ENCODE data around the gene LRRN3.
"Not testable (repeated sequence)": the region's sequence is repeated elsewhere in the genome, so short reads cannot be mapped to it uniquely, and the experiment has no call there.

Gene LRRN3

GRCh38 chr7:111090846-111091245 is at the start of gene LRRN3:
Gene LRRN3, plus strand, starts transcription at chr7:111091127. Its CDS starts 31,646 bp downstream, at chr7:111122773.
- DNase-seq: peak; percentile 87

GRCh38 chr7:111041577-111041976 is 49.4 kb upstream of the LRRN3 start:
- no peak for DNase-seq

GRCh38 chr7:111042842-111043241 is 48.1 kb upstream of the LRRN3 start:
- no peak for DNase-seq

DNA sequence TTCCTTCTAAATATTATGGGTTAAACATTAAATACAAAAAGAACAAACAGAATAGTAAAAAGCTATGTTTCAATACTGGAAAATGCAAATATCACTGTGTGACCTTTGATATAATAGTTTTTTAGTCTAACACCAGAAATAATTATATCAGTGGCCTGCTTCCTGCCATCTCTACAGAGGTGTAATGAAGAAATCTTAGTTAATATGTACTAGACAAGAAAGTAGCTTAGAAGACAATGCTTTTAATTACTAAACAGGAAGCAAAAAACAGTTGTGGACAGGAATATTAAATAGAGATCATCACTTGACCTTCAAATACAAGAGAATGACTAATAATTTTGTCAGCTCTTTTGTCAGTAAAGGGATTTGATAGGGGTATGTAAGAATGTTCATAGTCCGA is 47.4 kb upstream of the LRRN3 start:
- no peak for DNase-seq

DNA sequence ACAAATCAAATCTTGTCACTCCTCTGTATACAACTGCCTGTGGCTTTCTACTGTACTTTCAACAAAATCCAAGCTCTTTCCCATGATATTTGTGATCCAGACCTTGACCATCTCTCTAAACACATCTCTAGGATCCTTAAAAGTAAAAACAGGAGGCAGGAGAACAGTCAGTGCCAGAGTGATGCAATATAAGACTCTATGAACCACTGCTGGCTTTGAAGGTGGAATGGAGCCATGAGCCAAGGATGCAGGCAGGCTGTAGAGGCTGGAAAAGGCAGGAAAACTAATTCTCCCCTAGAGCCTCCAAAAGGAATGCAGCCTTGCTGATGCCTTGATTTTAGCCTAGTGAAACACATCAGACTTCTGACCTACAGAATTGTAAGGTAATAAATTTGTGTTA is 45.5 kb upstream of the LRRN3 start:
- DNase-seq: no peak

DNA sequence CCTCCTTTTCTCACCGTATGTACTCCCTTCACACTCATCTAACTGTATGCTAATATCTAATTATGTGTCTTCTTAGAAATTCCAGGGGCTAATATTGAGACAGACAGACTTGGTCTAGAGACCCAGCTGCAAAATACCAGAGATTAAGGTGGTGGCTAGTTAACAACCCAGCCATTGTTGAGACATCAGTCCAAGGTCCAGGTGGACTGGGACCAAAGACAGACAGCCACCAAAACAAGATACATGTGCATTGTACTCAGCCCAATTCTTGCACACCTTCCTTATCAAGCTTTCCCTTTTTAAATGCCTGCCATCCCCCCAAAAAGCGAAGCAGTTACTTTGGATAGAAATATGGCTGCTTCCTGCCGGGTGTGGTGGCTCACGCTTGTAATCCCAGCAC is 43.3 kb upstream of the LRRN3 start:
- no peak for DNase-seq

DNA sequence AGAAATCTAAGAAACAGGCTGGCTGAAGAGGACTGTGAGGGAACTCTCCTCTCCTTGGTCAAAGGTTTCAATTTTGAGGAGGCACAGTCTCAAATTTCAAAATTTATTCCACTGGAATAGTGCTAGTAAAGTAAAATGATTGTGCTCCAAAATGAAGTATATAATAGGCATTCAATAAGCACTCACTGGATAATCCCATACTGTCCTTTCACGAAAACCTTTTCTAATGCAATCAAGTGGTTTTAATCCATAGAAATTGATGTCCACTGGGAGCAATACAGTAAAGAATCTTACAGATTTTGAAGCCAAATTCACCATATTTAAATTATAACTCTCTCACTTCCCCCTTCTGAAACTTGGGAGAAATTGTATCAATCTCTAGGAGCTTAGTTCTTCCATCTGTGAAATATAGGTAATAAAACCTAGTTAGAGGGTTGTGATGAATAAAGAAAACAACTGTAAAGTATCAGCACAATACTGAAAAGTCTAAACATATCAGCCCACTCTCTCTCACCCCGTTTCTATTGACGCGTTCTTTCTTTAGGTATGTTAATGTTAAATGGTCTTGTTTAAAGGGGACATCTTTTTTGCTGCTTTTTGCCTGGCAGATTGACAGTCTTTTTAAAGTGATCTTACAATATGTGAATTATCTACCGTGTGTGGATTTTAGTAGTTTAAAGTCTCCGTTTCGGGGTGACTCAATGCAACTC is 40.8 kb upstream of the LRRN3 start:
- no peak for DNase-seq

DNA sequence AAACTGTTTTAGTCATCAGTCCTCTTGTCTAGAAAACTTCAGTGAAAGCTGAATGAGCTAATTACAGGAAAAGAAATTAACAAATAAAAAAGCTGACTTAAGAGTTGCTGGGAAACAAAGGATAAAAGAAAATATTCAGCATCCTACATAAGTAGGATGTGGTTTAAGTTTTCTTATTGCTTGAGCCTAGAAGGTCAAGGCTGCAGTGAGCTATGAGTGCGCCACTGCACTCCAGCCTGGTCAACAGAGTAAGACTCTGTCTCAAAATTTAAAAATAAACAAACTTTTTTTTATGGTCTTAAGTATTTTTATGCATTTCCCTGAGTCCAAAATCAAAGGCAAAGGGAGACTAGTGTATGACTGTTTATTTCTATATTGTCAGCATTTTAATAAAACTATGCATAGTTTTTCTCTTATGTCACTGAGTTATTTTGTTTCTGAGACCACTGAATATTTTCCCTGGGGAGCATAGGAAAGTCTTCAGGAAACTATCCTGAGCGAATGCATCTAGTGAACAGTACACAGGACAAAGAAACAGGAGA is 40.0 kb upstream of the LRRN3 start:
- no peak for DNase-seq

GRCh38 chr7:111051832-111052231 is 39.1 kb upstream of the LRRN3 start:
- no peak for DNase-seq

GRCh38 chr7:111053035-111053434 is 37.9 kb upstream of the LRRN3 start:
- no peak for DNase-seq

DNA sequence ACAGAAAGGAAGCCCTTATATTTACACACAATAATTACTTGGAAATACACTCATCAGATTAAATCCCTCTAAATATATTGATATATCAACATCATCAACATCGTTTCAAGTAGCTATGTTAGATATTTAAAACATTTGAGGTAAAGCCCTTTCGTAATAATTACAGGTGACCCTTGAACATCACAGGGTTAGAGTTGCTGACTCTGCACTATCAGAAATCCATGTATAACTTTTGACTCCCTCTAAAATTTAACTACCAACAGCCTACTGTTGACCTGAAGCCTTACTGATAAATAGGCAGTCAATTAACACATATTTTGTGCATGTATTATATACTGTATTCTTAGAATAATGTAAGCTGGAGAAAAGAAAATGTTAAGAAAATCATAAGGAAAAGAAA is 34.6 kb upstream of the LRRN3 start:
- DNase-seq: no peak

- no peak for DNase-seq
Measured at GRCh38 chr7:111057066-111057465, 33.9 kb upstream of the LRRN3 start.

GRCh38 chr7:111059833-111060232 is 31.1 kb upstream of the LRRN3 start:
- no peak for DNase-seq

DNA sequence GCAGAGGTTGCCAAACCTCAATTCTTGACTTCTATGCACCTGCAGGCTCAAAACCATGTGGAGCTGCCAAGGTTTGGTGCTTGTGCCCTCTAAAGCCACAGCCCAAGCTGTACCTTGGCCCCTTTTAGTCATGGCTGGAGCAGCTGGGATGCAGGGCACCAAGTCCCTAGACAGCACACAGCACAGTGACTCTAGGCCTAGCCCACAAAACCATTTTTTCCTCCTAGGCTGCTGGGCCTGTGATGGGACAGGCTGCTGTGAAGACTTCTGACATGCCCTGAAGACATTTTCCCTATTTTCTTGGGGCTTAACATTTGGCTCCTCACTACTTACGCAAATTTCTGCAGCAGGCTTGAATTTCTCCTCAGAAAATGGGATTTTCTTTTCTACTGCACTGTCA is 27.8 kb upstream of the LRRN3 start:
- no peak for DNase-seq

- DNase-seq: no peak
Measured at GRCh38 chr7:111067251-111067650, 23.7 kb upstream of the LRRN3 start.

DNA sequence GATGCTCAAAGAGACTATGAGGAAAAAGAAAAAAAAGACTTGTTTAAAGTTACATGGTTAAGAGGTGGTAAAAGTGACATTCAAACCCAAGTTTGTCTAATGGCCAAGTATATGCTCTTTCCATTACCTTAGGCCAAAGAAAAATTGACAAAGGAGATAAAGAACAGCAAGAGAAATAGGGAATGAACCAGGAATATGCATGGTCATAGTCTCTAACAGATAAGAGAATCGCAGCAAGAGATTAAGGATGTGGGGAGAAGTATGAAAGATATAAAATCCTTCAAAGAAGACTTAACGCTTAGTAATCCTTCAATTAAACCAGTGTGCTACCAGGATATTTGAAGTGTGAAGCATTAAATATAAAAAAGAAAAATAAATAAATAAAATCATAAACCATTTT is 23.2 kb upstream of the LRRN3 start:
- no peak for DNase-seq

GRCh38 chr7:111068618-111069017 is 22.3 kb upstream of the LRRN3 start:
- DNase-seq: no peak

GRCh38 chr7:111071556-111071955 is 19.4 kb upstream of the LRRN3 start:
- DNase-seq: no peak

GRCh38 chr7:111072658-111073057 is 18.3 kb upstream of the LRRN3 start:
- DNase-seq: not testable (repeated sequence)

DNA sequence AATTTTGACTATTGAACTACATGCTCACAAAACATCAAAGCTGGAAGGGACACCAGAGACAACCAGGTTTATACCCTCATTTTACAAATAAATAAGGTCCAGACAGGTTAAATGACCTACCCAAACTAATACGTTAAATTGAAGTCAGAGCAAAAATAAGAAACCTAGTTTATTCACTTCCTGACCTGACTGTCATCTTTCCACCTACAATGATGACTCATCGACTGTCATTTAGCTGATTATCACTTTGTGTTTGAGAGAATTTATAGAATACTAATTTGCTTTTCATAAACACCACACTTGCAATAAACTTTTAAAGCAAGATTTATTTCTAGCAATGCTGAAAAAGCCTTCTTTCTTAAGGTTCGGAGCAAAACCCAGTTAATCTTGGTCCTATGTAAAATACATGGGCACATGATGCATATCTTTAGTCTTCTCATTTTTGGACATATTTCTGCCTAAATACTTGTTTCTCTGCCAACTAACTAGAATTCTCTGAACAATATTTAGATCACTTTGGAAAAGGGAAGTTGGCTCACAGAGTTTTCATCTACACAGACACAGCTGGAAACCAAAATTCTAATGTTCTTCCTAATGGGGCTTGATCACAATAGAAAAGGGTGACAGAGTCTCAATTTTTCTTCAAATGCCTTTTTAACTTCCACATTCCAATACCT is 16.7 kb upstream of the LRRN3 start:
- no peak for DNase-seq

GRCh38 chr7:111074748-111075146 is 16.2 kb upstream of the LRRN3 start:
- no peak for DNase-seq

GRCh38 chr7:111075498-111075897 is 15.4 kb upstream of the LRRN3 start:
- DNase-seq: no peak

DNA sequence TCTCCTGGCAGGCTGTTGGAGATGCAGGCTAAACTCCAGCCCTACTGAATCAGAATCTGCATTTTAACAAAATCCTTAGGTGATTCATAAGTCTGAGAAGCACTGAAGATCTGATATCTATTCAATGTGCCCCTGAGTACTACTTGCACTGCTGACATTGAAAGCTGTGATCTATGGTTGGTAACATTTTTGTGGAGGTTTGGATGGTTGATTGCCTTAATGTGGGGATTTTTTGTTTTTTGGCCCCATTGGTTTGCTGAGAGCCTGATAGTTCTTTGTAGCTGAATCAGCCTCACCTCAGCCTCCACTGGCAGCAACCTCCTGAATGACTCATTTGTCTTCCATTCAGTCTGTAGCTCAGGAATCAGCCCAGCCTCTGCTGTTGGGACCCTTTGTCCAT is 14.7 kb upstream of the LRRN3 start:
- DNase-seq: no peak

GRCh38 chr7:111077001-111077400 is 13.9 kb upstream of the LRRN3 start:
- DNase-seq: no peak
